GM19351 (cell line): Measurements from ENCODE around the gene SNW1.
"Not testable (repeated sequence)": the region's sequence is repeated elsewhere in the genome, so short reads cannot be mapped to it uniquely, and the experiment has no call there.

Experiments
- ATAC-seq: cut with Tn5 transposase; IDR thresholded peaks from one replicate; pipeline ENCODE4 v1.9.1; 2021; ENCODE audit warnings: mild to moderate bottlenecking, moderate library complexity; ENCODE audit not compliant: unreplicated experiment

SNW1 gene

DNA sequence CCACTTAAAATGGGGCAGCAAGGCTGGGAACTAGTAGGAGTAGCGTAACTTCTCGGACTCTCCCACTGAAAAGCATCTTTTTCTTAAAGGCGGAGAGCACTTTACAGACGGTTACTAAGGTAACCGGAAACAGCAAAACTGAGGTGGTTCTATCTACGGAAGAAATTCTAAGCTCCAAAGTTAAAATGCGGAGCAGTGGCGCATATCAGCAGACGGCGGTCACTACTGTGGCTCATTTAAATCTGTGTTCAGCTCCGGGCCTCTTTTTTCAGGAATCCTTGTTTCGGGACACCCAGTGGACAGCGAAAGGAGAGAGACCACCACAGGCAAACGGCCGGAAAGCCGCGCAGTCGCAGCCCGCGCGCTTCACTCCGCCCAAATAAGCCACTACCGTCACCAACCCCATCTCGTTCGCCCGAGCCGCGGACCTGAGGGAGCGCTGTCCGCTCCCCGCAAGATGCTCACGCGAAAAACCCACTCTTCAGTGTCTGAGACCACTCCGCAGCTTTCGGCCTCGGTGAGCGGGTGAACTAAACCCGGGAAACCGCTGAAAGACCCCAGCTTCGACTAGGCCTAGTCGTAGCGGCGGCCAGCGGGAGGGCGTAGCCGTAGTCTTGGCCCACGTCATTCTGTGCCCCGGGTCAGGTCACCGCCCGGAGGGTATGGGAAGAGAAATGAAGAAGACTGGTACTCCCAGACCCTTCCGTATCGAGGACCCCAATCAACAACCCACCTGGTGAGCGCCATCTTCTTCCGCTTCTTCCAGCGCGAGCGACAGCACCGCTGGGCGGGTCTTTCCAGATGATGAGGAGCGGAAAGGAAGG lies at the start of gene SNW1:
Gene SNW1 (minus strand): TSS at position 776 of the 824 bp plus-strand sequence. CDS start 29 bp downstream, at position 747.
- peak; percentile 93 for ATAC-seq

GRCh38 chr14:77809011-77809410 lies 48.1 kb upstream of the SNW1 start:
- ATAC-seq, result no peak

GRCh38 chr14:77808250-77808649 lies 47.3 kb upstream of the SNW1 start:
- no peak for ATAC-seq

GRCh38 chr14:77805706-77806105 lies 44.8 kb upstream of the SNW1 start:
- no peak for ATAC-seq

GRCh38 chr14:77804592-77804991 lies 43.6 kb upstream of the SNW1 start:
- no peak for ATAC-seq

GRCh38 chr14:77800814-77801213 lies 39.9 kb upstream of the SNW1 start:
- no peak for ATAC-seq

DNA sequence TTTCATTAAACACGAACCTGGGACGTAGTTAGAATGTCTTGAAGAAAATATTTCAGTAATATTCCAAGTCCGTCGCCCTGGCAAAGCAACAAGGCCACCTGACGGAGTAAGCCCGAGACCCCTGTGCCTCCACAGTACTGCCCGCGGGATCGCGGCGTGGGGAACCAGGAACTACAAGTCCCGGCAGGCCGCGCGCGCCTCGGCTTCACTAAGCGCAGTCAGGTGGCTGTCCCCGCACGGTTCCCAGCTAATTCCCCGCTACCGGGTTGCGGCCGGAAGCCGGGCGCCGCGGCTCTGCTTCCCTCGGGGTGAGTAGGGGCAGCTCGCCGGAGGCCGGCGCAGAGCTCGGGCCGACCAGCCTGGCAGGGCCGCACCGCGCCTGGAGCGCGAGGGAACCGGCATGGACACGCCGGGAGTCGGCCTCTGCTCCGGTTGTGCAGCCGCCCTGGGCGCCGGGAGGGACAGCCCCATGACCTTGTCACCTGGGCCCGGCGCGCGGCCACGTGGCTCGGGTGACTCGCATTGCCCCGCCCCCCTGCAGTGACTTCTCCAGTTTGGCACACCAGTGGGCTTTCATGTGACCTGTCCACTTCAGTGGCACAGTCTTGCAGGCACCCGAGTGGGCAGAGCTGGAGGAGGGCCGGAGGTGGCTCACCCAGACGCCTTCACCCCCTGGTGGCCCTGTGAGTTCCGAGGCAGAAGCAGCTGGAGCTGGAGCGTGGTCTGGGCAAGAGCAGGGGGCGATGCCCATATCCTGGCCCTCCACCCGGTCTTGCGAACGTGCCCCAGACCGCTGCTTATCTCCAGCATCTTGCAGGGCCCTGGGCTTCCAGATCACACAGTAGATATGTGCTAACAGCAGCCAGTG lies 39.1 kb upstream of the SNW1 start, which contains the start of gene ADCK1:
Gene ADCK1 (plus strand): TSS at position 247 of the 868 bp plus-strand sequence. CDS start 18,870 bp downstream, outside the sequence.
- ATAC-seq, result peak; percentile 93

DNA sequence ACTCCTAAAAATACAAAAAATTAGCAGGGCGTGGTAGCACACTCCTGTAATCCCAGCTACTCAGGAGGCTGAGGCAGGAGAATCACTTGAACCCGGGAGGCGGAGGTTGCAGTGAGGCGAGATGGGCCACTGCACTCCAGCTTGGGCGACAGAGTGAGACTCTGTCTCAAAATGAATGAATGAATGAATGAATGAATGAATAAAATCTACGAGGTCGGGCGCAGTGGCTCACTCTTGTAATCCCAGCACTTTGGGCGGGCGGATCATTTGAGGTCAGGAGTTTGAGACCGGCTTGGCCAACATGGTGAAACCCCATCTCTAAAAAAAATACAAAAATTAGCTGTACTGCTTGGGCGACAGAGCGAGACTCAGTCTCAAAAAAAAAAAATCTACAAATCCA lies 38.5 kb upstream of the SNW1 start:
- ATAC-seq, result not testable (repeated sequence)

DNA sequence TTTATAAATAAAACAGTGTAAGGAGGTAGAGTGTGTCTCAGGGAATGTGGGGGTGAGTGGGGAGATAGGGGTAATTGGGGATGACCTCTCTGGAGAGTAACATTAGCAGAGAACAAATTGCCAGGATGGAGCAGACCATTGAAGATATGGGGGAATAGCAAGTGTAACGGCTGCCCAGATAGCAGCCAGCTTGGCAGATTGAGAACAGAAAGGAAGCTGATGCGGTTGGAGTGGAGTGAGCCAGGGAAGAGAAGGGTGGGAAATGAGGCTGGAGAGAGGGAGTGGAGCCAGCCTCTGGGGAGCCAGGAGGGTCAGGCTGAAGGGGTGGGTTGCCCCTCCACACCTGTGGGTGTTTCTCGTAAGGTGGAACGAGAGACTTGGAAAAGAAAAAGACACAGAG lies 33.4 kb upstream of the SNW1 start:
- ATAC-seq, result no peak

DNA sequence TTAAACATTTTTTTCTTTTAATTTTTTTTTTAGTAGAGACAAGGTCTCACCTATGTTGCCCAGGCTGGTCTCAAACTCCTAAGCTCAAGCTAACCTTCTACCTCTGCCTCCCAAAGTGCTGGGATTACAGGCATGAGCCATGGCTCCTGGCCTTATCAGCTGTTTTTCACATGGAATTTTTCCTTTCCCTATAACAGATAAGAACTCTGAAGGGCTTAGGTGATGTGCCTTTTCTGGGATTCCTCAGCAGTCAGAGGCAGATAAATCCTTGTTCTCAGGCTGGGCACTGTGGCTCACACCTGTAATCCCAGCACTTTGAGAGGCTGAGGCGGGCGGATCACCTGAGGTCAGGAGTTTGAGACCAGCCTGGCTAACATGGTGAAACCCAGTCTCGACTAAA lies 32.3 kb upstream of the SNW1 start:
- not testable (repeated sequence) for ATAC-seq

GRCh38 chr14:77791225-77791600 lies 30.3 kb upstream of the SNW1 start:
- no peak for ATAC-seq

- no peak for ATAC-seq
These were observed 29.7 kb upstream of the SNW1 start for GRCh38 chr14:77790566-77791224.

- no peak for ATAC-seq
These were observed 25.2 kb upstream of the SNW1 start for GRCh38 chr14:77786148-77786547.

DNA sequence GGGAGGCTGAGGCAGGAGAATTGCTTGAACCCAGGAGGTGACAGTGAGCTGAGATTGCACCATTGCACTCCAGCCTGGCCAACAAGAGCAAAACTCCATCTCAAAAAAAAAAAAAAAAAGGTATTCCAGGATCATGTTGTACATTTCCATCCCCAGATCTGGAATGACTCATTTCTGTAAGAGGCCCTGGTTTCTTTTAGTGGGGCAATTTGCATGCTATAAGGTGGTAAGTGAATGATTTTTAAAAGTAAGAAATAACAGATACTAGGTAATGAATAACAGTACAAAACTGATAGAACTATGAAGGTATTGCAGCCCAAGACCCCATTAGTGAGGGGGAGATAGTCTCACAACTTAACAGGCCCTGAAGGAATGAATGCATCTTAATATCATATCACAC lies 21.2 kb upstream of the SNW1 start:
- ATAC-seq, result peak; percentile 50

GRCh38 chr14:77773966-77774365 lies 13.0 kb upstream of the SNW1 start:
- not testable (repeated sequence) for ATAC-seq

DNA sequence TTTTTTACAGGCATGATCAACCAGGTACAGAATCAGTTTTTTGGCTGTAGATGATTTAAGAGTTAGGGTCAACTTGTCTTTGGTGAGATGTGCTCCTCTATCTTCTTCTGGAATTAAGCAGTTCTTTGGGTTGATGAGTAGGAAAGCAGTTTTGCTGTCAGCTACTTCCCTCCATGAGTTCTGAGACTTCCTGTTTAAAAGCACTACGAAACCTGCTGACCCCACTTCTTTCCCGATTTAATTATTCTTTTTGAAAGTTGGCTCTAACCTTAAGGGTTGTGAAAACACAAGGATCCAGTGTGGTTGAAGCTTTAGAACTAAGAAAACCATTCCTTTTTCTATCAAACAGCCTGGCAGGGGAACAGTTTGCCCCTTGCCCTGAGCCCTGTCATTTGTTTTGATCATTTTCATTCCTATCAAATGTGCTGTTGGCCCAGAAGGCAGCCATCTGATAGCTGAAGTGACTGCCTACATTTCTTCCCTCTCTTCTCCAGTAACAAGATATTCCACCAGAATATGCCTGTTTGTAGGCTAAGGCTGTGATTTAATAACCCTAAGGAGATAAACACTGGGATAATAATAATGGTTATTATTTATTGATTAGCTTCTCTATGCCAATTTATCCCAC lies 7.6 kb upstream of the SNW1 start:
- ATAC-seq, result not testable (repeated sequence)

- no peak for ATAC-seq
These were observed 3.0 kb upstream of the SNW1 start for GRCh38 chr14:77763978-77764377.

DNA sequence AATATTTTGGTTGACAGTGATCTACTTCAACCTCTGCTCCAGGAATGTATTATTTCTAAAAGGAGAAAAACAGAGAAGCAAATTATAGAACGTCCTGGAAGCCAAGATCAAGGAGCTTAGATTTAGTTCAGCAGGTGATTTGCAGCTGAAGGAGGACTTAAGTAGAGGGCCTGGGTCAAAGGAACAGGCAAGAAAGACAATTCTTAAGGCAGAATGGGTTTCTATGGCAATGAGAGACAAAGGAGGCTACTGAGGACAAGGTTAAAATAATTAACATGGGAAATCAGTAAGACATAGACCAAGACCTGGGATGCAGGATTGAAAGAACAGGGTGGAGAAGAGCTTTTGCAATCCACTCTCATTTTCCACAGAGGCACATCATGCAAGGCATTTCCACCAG lies 2.4 kb upstream of the SNW1 start:
- ATAC-seq, result no peak

DNA sequence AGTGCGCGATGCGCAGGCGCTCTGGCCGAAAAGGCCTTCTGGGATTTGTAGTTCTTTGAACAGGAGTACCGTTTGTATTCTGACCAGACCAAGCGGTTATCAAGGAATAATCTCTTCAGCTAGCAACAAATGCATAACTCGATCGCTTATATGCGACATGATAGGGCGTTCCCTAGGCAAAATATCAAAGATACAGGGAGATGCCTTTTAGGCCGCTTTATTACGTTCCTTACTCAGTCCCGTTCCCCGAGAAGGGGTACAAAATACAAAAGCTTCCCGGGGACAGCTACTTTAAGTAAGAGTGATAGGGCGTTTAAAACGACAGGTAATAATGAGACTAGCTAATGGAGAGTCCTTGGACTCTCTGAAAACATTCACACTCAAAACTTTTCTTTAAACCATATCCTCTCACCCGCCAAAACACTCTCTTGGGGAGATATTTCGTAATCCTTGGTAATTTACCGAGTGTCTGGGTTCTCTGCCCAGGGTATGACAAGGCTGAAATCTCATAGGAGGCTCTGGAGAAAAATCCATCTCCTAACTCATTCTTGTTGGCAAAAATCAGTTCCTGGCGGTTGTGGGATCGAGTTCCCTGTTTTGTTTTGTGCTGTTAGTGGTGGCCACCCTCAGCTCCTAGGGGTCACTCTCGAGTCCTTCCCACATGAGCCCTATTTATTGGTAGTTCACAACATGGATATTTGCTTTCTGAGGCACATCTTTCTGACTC lies 412 bp upstream of the SNW1 start:
- peak; percentile 15 for ATAC-seq
